Measurements from ENCODE around the gene NAA30. TPM values are rescaled to one million over a fixed set of nuclear protein-coding genes. Genes with fewer than 3 reads are reported as not detected.

The NAA30 gene
- 5.0 to 15.5 TPM (median 13.0 TPM) in 5 replicates for total RNA-seq (2022; extraction: Qiagen RNA extraction; ENCODE audit: low read depth)

GRCh38 chr14:57390037-57390805 is at the start of gene NAA30:
NAA30 (plus strand) TSS chr14:57390586; CDS start chr14:57390958, 372 bp downstream.

Other genes starting within 250 kb of the NAA30 start
- 19.1 to 43.7 TPM (median 39.7 TPM) in 5 replicates for gene EXOC5, start 121.7 kb upstream of the NAA30 start, total RNA-seq (2022; extraction: Qiagen RNA extraction; ENCODE audit: low read depth)
- 9.7 to 21.8 TPM (median 19.0 TPM) in 5 replicates for gene AP5M1, start 121.6 kb upstream of the NAA30 start, total RNA-seq (2022; extraction: Qiagen RNA extraction; ENCODE audit: low read depth)
- gene CCDC198, start 103.3 kb downstream of the NAA30 start, total RNA-seq (2022; extraction: Qiagen RNA extraction; ENCODE audit: low read depth): 2.5 to 4.0 TPM (median 3.1 TPM) in 5 replicates